Inferior parietal cortex (tissue), 1 donor: ENCODE data around the gene NEMP2.

Experiments
- DNase-seq: peaks from one replicate; pipeline ENCODE4 v3.0.0-alpha.2; 2016; ENCODE audit errors: extremely low spot score

NEMP2 gene

DNA sequence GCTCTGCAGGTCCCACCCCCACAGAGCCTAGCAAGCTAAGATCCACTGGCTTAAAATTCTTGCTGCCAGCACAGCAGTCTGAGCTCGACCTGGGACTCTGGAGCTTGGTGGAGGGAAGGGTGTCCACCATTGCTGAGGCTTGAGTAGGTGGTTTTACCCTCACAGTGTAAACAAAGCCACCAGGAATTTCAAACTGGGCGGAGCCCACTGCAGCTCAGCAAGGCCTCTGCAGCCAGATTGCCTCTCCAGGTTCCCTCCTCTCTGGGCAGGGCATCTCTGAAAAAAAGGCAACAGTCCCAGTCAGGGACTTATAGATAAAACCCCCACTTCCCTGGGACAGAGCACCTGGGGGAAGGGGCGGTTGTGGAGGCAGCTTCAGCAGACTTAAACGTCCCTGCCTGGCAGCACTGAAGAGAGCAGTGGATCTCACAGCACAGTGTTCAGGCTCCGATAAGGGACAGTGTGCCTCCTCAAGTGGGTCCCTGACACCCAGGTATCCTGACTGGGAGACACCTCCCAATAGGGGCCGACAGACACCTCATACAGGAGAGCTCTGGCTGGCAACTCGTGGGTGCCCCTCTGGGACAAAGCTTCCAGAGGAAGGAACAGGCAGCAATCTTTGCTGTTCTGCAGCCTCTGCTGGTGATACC is 20.0 kb upstream of the NEMP2 start:
- DNase-seq = no peak

DNA sequence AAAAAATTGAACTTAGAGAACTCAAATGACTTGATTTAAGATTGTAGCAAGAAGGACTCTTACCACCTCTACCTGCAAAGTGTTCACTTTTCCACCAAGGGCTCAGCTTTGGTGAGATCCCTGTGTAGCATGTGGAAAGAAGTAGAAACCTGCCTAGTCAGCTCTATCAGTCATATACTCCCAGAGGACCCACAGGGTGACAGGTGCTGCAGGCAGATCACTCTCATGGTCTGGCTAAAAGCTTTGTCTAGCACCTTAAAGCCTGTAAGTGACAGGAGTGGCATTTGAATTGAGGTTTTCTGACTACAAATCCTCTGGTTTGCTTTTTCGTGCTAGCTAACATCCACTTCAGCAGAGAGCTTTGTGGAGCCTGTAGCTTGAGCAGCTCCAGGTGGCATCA is 18.7 kb upstream of the NEMP2 start:
- no peak for DNase-seq

DNA sequence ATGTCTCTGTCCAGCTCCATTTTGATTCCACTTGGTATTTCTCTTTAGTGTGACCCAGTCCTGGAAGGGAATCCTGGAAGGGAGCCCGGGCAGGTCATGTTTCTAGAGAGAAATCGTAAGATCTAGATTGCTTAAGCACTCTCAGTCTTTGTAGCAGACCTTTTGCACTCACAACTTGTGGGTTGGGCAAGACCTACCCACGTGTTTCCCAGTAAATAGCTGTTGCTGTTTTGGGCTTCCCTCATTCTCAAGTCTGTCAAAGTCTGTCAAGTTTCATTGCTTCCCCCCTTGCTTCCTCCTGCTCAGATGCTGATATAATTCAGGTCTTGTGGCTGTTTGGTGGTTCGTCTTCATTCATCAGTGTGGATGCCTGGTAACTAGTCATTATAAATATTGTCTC is 17.4 kb upstream of the NEMP2 start:
- no peak for DNase-seq

DNA sequence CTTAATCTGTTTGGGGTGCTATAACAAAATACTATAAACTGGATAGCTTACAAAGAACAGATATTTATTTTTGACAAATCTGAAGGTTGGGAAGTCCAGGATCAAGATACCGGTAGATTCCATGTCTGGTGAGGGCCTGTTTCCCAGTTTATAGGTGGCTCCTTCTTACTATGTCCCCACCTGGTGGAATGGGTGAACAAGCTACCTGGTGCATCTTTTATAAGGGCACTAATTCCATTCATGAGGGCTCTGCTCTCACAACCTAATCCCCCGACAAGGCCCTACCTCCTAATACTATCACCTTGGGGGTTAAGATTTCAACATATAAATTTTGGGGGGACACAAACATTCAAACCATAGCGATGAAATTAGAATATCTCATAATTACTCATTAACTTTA is 15.6 kb upstream of the NEMP2 start:
- DNase-seq = no peak

DNA sequence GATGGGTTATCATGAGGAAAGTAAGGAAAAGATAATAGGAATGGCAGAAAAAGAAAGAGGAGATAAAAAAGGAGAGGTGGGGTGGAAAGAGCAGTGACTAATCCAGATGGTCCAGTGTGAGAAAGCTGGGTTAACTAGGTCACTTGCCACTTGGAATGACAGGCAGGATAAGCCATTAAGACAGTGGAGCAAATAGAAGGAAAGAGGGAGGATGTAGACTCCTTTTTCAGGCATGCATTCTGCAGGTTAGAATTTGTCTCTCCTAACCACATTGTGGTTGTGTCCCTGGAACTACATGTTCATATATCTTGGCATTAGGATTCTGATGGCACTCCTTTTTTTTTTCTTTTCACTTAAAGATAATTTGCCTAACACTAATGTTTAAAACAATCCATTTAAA is 13.4 kb upstream of the NEMP2 start:
- DNase-seq = no peak

DNA sequence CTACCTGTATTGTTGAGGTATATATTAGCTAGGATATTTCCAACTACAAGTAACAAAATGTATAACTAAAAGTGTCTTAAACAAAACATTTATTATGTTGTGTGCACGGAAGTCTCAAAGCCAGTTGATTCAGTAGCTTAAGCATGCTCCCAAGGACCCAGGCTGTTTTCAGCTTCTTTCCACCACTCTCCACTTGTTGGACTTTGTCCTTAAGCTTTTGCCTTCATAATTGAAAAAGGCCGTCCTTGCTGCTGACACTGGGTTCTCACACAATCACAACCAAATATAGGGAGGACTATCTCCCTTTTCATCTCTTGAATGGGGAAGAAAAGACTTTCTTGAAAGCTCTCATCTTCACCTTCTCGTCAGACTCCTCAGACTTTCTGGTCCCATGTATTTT is 12.2 kb upstream of the NEMP2 start:
- DNase-seq = no peak

DNA sequence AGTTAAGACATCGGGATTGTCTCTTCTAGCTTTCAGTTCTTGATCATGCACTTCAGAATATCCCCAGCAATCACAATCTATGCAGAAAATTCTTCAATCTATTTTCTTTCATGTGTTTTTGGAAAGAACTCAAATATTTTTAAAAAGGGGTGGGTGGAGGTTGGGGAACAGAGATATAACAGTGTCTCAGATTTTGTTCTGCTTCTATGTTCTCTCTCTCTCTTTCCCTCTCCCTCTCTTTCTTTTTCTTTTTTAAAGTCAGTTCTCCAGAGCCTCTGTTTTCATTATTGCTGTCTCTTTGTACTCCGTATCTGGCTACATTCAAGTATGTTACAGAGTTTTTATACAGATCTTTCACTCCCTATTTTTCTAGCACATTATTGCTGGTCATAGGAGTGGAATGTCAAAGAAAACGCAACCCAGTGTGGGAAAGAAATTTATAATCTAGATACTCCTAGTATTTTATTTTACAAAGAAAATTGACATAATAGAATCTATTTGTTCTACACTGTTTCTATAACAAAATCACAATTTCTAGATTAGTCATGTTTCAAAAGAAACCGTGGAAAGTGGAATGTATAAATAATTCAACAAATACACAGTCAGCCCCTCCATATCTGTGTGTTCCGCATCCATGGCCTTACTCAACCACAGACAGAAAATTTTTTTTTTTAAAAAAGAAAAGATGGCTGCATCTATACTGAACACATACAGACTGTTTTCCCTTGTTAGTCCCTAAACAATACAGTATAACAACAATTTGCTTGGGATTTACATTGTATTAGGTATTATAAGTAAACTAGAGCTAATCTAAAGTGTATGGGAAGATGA is 11.2 kb upstream of the NEMP2 start:
- no peak for DNase-seq

DNA sequence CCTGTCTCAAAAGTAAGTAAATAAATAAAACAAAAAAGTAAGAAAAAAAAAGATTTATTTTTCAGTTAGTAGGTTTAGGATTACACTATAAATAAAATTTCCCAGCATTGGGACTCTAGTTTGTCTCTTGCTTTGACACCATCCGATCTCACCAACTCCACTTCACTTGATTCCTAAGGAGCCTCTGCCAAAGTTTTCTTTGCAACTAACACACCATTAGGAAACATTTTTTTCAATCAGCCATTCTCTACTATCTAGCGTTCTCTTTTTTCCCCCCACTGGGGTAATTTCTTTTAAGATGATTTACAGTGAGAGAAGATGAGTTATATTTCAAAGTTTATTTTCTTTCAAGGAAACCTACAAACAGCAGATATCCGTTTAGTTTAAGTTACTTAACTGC is 10.6 kb upstream of the NEMP2 start:
- DNase-seq = no peak

DNA sequence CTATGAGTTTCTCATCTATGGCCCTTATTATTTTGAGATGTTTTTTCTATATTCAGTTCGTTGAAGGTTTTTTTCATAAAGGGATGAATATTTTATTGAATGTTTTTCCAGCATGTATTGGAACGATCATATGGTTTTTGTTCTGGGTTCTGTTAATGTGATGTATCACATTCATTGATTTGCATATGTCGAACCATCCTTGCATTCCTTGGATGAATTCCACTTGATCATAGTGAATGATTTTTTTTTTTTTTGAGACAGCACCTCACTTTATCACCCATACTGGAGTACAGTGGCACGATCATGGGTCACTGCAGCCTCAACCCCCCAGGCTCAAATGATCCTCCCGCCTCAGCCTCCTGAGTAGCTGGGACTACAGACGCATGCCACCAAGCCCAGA is 5.5 kb upstream of the NEMP2 start:
- no peak for DNase-seq

DNA sequence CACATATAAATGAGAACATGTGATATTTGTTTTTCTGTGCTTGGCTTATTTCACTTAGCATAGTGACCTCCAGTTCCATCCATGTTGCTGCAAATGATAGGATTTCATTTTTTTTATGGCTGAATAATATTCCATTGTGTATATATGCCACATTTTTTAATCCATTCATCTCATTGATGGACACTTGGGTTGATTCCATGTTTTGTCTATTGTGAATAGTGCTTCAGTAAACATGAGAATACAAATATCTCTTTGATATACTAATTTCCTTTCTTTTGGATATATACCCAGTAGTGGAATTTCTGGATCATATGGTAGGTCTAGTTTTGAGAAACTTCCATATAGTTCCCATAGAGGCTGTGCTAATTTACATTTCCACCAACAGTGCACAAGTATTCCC is 3.7 kb upstream of the NEMP2 start:
- DNase-seq = no peak

DNA sequence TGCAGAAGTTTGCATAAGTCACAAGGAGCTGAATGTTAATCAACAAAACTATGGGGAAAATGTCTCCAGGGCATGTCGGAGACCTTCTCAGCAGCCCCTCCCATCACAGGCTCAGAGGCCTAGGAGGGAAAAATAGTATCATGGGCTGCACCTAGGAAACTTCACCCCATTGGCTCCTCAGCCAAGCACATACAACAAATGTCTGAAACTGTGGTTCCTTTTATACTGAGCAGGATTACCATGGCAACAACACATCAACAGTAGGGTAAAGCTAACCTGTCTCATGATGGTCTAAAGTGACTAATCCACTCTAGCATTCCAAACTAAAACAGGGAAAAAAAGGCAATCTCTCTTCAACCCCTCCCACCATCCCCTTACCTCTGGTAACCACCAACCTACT is 3.2 kb upstream of the NEMP2 start:
- DNase-seq = no peak

DNA sequence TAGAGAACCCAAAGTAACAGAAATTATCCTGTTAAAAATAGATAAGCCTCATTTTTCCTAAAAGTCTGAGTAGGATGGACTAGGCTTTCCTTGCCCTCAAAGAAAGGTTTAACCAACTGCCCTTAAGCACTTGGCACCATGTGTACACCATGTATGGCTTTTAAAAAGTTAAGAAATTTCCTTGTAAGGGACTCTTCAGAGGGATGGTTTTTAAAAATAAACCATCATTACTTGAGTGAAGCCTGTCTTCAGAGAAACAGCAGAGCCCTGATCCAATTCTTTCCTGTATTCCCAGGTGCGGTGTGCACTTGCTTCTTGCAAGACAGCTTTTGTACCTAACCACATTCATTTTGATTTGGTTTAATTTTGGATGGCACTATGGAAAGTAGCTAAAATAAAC is 1.1 kb upstream of the NEMP2 start:
- no peak for DNase-seq

DNA sequence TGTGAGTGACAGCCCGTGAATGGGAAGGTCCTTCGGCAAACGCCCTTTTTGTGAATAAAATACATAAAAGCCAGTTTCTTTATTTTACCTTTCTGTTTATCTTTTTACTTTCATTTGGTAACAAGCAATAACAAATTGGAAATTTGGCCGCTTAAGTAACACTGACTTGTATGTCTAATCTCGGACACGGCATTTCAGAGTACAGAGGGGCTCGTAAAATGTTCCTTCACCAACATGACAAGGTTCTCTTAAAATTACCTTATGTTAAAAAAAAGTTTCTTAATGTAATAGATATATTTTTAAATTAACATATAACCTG is 558 bp upstream of the NEMP2 start:
- DNase-seq = no peak

DNA sequence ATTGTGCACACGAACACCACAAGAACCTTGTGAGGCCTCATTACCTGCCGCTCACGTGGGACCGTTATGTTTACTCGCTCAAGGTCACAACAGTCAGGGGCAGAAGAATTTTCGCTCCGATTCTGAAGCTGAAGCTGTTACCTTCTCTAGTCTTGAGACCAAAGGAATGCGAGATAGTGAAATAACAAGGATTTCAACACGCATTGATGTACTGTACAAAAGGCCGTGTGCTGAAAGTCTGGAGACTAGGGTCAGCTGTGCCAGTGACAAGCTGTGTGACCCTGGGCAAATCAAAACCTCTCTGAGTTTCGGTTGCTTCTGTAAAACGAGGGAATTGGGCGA is 583 bp downstream of the NEMP2 start:
- peak; percentile 58 for DNase-seq

DNA sequence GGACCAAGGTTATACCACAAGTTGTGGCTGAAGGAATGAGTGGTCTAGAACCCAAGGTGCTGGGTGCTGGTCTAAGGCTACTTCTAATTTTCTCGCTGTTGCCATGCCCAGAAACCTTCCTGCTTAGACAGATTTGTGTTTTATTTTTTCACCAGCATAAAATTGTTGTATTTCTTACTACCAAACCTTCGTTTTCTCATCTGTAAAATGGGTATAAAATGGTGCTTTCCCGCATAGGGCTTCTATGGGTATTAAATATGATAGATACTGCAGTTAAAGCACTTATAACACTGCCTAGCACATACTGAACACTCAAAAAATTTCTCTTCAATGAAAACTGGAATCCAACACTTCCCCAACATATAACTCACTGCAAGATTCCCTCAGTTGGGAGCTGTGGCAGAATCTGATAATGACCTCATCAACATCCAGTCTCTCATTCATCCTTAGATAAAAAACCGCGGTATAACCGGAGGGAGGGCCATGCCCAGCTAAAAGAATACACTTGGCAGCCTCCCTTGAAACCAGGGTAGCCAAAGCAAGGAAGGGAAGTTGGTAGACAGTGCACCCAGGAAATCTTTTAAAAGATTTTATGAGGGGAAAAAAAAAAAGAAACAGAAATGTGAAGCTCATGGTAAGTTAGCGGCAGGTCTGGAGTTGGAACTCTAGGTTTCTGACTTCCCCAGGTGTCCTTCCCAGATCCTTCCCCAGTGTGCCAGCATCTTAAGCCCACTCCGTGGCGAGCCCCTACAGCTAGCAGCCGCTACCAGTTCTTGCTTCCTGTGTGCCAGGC is 1.2 kb downstream of the NEMP2 start:
- DNase-seq = no peak

DNA sequence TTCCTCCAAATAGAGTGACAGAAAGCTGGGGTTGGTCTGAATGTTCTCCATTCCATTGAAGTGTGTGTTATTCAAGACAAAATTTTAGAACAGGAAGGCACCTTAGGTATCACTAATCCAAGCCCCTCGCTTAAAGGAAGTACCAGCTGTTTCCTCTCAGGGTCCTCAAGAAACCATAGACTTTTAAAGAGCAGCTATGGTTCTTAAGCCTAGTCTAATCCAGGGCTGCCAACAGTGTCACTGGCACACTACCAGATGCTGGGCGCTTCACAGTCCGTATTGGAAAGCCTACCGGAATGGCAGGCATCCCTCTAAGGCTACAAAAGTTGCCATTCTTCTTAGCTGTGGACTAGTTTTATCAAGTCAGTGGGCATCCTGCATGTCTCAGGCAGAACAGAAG is 1.9 kb downstream of the NEMP2 start:
- DNase-seq = no peak

DNA sequence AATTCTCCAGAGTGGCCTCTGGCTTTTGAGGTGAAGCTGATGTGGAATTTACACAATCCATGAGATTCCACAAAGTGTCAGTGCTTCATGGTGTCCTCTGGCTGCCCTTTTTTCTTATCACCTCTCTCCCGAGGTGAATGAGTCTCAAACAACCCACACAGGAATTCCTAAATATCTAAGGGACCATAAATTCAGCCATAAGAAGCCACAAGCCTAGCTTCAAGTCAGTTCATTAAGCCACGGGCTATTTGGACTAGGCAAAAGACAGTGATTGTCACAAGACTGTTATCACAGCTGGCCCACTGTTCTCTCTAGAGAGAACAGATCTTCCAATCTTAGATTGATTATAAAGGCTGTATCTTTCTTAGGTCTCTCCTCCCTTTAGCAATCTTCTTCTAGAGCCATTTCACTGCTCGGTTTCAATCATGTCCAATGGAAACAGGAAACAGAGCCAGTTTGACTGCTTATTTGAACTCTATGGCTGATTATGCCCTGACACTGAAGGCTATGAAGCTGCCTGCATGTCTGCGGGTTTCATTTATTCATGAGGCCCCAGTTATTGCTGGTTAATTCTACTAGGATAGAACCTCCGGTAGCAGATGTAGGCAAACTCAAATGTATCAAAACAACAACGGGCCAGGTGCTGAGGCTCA is 4.1 kb downstream of the NEMP2 start:
- no peak for DNase-seq

DNA sequence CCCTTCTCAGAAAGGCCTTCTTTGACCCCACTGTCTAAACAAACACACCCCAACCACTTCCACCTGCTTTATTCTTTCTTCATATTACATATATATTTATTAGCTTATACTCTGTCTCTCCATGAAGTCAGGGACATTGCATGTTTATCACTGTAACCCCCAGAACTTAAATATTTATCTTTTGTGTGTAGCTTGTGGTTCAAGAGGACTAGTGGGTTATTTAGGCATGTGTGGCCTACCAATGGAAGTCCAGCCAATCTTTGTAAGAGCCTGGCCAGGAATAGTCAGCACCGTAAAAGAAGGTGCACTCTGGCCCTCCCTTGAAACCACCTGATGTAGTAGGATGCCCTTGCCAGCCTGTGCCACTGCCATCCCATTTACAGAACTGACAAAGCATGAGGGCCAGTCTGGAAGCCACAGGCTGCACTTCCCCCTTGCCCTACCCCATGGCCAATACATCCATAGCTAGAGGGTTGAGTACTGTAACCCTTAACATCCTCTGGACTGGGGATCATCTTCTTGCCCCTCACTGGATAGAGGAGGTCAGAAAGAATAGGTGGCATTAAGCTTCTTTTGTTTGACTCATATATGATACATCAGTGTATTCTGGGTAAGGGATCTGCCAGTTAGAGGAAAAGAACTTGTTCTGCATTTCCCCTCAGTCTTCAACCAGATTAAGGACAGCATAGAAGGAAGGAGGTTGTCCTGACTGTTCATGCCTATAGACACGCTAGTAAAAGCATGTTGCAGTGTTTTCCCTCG is 4.9 kb downstream of the NEMP2 start:
- DNase-seq = no peak

DNA sequence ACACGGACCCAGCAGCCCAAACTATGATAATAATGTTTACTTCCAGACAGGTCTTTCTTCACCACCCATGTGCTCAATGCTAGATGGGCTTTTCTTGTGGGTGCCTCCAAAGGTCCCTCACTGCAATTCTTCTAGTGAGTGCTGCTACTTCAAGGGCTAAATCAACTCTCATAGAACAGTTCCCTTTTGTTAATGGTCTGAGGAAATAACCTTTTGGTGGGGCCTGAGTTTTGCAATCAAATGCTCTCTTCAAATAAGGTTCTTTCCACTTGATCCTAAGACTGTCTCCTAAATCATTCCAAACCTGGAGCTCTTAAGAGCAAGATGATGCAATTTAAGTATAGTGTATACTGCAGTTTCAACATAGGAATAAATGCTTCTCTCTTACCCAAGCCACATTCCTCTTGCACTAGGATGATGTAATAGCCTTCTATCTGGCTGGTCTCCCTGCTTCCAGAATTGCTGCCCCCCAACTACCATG is 6.0 kb downstream of the NEMP2 start:
- no peak for DNase-seq

DNA sequence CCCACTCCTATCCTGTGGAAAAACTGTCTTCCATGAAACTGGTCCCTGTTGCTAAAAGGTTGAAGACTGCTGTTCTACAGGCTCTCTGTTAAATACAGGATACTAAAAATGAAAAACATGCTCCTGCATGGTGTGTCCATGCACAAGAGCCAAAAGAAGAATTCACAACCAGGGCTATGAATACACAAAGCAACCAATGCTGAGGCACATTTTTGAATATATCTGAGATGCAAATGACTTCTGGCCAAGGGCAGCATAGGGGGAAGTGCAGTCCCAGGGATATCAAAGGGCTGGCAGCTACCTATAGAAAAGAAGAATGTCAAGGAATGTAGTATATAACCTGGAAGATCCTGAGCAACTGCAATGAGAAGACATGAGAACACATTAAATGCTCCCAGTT is 6.6 kb downstream of the NEMP2 start:
- no peak for DNase-seq

DNA sequence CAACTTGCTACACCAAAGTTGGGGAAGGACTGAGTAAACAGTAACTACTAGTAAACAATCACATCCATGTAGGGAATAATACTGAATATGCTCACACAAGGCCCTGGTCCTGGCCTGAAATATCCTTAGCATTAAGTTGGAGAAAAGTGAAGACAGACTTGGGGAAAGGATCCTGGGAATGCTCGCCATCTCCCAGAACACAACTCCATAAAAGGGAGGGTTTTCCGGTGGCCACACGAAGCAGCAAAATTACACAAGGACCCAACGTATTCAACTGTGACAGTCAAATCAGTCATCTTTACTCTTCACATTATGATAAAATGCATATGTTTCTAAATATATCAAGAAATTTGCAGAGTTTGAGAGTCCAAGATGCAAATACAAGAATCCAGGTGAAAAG is 7.3 kb downstream of the NEMP2 start:
- no peak for DNase-seq
